ENCODE results near the gene GNA14.

DNA sequence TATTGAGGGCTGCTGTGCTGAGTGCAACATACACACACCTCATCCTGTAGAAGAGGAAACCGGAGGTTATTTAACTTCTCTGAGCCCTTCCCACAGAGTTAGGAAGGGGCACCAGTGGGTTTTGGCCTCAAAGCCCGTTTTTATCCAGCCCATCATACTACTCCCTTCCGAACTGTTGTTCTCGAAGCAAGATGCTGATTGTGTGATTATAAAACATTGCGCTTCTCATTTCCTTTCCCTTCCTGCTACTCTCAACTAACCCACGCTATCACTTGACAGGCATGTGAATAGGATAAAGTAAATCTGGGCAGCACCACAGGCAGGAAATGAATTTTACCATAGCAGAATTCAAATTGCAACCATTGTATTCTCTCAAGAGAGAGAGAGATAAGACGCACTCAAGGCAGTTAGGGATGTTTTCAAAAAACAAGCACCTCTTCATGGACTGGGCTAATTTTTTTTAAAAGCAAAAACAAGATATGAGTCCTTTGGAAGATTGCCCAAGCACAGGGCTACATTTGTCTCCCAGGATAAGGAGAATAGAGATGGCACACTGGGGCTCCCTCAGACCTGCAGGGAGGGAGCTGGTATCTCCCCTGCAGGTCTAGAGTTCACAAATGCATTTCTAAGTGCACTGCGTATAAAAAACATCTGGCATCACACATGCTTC, 52.6 kb downstream of the GNA14 start:
- TF ChIP-seq CTCF (conservative IDR thresholded peaks at IDR 0.05; ENCODE audit: low read depth in 2 of 2) (no peak), EZH2 (IDR thresholded peaks at IDR 0.05; ENCODE audit: low read depth, unreplicated experiment) (no peak), POLR2AphosphoS5 (IDR thresholded peaks at IDR 0.05; ENCODE audit: low read depth) (no peak), REST (IDR thresholded peaks at IDR 0.05; ENCODE audit: unreplicated experiment) (no peak), ZNF114 (CRISPR knock-in tag; IDR thresholded peaks at IDR 0.05) (no peak), EZH2phosphoT487 (IDR thresholded peaks at IDR 0.05; ENCODE audit: unreplicated experiment) (no peak)
- TF ChIP-seq, protein P1, sequence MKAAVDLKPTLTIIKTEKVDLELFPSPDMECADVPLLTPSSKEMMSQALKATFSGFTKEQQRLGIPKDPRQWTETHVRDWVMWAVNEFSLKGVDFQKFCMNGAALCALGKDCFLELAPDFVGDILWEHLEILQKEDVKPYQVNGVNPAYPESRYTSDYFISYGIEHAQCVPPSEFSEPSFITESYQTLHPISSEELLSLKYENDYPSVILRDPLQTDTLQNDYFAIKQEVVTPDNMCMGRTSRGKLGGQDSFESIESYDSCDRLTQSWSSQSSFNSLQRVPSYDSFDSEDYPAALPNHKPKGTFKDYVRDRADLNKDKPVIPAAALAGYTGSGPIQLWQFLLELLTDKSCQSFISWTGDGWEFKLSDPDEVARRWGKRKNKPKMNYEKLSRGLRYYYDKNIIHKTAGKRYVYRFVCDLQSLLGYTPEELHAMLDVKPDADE (IDR thresholded peaks at IDR 0.05), result no peak

Data from GM23338 (cell line).